ENCODE measurements around the gene ACVR2A. TPM values are rescaled to one million over a fixed set of nuclear protein-coding genes. Genes with fewer than 3 reads are reported as not detected.
A peak's percentile ranks its signal among the peaks of the same experiment; 100 is the strongest.

The ACVR2A gene
- total RNA-seq, 6 experiments from 2014 or later = 4.1 to 6.2 (median 5.0) TPM

DNA sequence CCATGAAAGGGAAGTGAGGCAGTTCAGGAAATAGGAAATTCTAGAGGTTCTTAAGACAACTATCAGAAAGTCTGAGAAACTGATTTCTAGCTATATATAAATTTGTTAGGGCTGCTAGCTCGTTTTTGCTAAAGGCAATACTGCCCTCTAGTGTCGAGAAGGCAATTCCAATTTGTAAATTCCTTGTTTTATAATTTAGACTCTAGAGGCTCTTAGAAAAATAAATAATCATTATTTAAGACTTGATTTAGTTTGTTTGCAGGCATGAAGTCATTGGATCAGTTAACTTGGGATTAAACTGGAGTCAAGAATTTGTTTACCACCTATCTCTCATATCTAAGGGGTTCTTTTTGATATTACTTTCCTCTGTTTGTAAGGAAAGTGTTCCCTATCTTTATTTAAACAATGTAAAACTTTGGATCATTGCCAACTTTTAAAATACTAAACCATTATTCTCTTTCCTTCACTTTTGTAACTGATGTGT, 66.2 kb downstream of the ACVR2A start:
- Mint-ChIP-seq H3K27ac (peak overlapping the region; percentile 25; the same call in 1 of the 2 replicates), H3K36me3 (ENCODE audit: low read depth) (no peaks in the 10 kb centered on the region), H3K9me3 (no peaks in the 10 kb centered on the region), H3K4me3 (no peak overlapping the region), H3K27me3 (ENCODE audit: insufficient read depth) (no peaks in the 10 kb centered on the region), H3K4me1 (ENCODE audit: low read depth) (peaks cover 9% of the 10 kb centered on the region)
- TF ChIP-seq, protein P1, sequence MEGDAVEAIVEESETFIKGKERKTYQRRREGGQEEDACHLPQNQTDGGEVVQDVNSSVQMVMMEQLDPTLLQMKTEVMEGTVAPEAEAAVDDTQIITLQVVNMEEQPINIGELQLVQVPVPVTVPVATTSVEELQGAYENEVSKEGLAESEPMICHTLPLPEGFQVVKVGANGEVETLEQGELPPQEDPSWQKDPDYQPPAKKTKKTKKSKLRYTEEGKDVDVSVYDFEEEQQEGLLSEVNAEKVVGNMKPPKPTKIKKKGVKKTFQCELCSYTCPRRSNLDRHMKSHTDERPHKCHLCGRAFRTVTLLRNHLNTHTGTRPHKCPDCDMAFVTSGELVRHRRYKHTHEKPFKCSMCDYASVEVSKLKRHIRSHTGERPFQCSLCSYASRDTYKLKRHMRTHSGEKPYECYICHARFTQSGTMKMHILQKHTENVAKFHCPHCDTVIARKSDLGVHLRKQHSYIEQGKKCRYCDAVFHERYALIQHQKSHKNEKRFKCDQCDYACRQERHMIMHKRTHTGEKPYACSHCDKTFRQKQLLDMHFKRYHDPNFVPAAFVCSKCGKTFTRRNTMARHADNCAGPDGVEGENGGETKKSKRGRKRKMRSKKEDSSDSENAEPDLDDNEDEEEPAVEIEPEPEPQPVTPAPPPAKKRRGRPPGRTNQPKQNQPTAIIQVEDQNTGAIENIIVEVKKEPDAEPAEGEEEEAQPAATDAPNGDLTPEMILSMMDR (IDR thresholded peaks at IDR 0.05) = peak; percentile 94
- DNase-seq = peak; percentile 68

DNA sequence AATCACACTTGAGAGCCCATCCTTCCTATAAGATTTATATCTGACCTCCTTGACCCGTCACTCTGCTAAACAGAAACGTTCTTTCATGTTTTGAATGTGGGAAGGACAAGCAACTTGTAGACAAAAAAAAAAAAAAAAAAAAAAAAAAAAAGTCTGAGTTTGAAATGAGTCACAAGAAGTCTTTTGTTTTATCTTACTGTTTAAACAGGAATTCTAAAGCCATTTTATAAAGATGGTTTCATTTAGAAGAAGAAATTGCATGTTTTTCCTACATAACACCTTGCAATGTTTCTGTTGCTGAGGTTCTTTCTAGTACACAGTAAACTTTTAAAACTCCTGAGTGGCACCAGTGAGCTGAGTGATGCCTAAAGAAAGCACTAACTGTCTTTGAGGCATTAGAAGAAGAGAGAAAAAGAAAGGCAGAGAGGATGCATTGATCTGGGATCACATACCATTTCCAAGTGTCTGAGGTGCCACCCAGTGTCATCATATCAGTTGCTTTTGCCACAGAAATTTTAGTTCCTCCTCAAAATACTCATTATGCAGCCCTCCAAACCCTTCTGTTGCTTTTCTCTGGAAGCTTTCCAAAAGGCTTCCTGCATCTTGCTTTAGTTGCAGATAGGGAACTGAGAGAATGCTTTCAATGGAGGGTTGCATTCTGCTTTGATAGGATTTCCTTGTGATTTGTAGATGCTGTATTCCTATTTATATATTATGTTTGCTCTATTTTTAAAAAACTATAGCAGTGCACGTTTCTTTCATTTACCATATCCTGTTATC, 69.1 kb downstream of the ACVR2A start:
- no peak overlapping the region; the same call in 1 of the 2 replicates for H3K27ac Mint-ChIP-seq
- H3K4me3 Mint-ChIP-seq = no peak overlapping the region
- H3K4me1 Mint-ChIP-seq (ENCODE audit: low read depth) = peaks cover 9% of the 10 kb centered on the region
- H3K36me3 Mint-ChIP-seq (ENCODE audit: low read depth) = no peaks in the 10 kb centered on the region
- no peaks in the 10 kb centered on the region for H3K9me3 Mint-ChIP-seq
- H3K27me3 Mint-ChIP-seq (ENCODE audit: insufficient read depth) = no peaks in the 10 kb centered on the region
- TF ChIP-seq, protein P1 (IDR thresholded peaks at IDR 0.05) = no peak
- DNase-seq = no peak

DNA sequence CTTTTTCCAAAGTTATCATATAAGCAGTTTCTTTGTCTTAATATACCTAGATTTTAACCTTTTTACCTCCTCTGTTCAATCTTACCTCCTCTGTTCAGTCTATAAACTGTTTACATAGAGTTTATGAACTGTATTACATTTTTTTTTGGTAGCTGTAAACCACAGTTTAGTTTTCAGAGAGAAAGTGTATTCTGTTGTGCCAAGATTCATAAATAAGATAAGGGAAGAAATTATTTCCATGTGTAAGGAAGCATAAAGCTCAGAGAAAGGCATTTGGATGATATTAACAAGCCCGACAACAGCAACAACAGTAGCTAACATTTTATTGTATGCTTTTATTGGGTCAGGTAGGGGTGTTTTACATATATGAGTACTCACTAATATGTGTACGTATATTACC, 71.2 kb downstream of the ACVR2A start:
- Mint-ChIP-seq H3K27ac (no peak overlapping the region), H3K4me3 (no peak overlapping the region)
- TF ChIP-seq, protein P1 (IDR thresholded peaks at IDR 0.05) = no peak

DNA sequence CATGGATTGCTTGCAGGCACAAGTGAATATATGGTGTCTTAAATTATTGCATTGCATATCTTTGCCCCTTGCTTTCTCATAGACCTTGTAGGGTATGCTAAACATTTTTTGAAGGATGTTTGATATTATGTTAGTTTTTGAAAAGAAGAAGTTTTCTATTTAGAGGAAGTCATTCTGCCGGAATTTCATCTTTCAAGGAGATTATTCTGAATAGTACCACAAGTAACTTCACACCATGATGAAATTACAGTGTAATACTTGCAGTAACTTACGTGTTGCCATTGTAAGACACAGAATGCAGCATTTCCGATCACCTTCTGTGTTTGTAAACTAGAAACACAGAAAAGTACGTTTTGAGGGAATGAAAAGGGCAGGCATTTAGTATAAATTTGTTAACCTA, 71.9 kb downstream of the ACVR2A start:
- TF ChIP-seq, protein P1 (IDR thresholded peaks at IDR 0.05) = no peak
- Mint-ChIP-seq H3K9me3 (no peaks in the 10 kb centered on the region), H3K36me3 (ENCODE audit: low read depth) (peaks cover 4% of the 10 kb centered on the region; the same call in 1 of the 2 replicates), H3K4me3 (no peak overlapping the region), H3K27me3 (ENCODE audit: insufficient read depth) (no peaks in the 10 kb centered on the region), H3K27ac (no peak overlapping the region), H3K4me1 (ENCODE audit: low read depth) (peaks cover 9% of the 10 kb centered on the region)
- no peak for DNase-seq

More for the DNA sequence above, 71.2 kb downstream of the ACVR2A start:
- no peak for DNase-seq
- Mint-ChIP-seq H3K9me3 (no peaks in the 10 kb centered on the region), H3K27me3 (ENCODE audit: insufficient read depth) (no peaks in the 10 kb centered on the region), H3K4me1 (ENCODE audit: low read depth) (peaks cover 9% of the 10 kb centered on the region), H3K36me3 (ENCODE audit: low read depth) (no peaks in the 10 kb centered on the region)

DNA sequence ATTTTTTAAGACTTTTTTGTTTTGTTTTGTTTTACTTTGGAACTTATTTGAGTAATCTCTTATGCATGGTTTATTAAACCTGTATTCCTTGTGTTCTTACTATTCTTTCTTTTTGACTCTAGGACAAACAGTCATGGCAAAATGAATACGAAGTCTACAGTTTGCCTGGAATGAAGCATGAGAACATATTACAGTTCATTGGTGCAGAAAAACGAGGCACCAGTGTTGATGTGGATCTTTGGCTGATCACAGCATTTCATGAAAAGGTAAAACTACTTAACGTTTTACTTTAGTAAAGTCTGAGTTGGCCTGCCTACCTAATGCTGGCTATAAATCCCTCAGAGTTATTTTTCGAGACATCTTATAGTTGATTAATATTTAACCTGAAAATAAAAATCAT, 72.3 kb downstream of the ACVR2A start:
- Mint-ChIP-seq H3K27ac (no peak overlapping the region), H3K27me3 (ENCODE audit: insufficient read depth) (no peaks in the 10 kb centered on the region), H3K4me1 (ENCODE audit: low read depth) (peaks cover 9% of the 10 kb centered on the region), H3K9me3 (no peaks in the 10 kb centered on the region), H3K36me3 (ENCODE audit: low read depth) (peaks cover 4% of the 10 kb centered on the region; the same call in 1 of the 2 replicates), H3K4me3 (no peak overlapping the region)
- DNase-seq = no peak
- TF ChIP-seq, protein P1 (IDR thresholded peaks at IDR 0.05) = no peak
